A673 (cell line): Measurements from ENCODE around the gene NLGN4Y. TPM values are rescaled to one million over a fixed set of nuclear protein-coding genes. Genes with fewer than 3 reads are reported as not detected.

Experiments
- BruUV-seq: library from RNA; stranded (reverse); fragments of 400-500 nt; replicated peaks from 2 replicates; lab custom pipeline; 2021; lab: Mats Ljungman, UMichigan
- CTCF ChIA-PET: fragments of 300-600 bp; sonication (Branson Sonifier 250); formaldehyde crosslinking; loops from one replicate; lab custom pipeline; 2022; ENCODE audit warnings: antibody characterized with exemption; lab: Charles Lee
- POLR2A ChIA-PET: fragments of 300-600 bp; sonication (Branson Sonifier 250); formaldehyde crosslinking; loops from one replicate; lab custom pipeline; 2022; ENCODE audit warnings: antibody characterized with exemption; ENCODE audit not compliant: low non-redundant PET; lab: Charles Lee
- DNase-seq: peaks from one replicate; pipeline ENCODE4 v3.0.0-alpha.2; 2015; ENCODE audit warnings: low spot score
- H3K27ac ChIP-seq: fragments of 200-600 bp; sonication (generic); 2 replicates; pipeline ENCODE4 v1.5.1; 2016; ENCODE audit warnings: mixed run types, low read depth, mild to moderate bottlenecking, mixed read lengths, antibody characterized with exemption, low read length; ENCODE audit not compliant: poor library complexity, severe bottlenecking
- H3K27me3 ChIP-seq: fragments of 200-600 bp; sonication (generic); replicated peaks from 2 replicates; pipeline ENCODE4 v1.6.1; 2017; ENCODE audit warnings: mixed run types, low read depth, mild to moderate bottlenecking, mixed read lengths, antibody characterized with exemption, low read length; ENCODE audit not compliant: insufficient read depth, poor library complexity
- H3K36me3 ChIP-seq: fragments of 200-600 bp; sonication (generic); 2 replicates; pipeline ENCODE4 v1.6.1; 2016; ENCODE audit warnings: mixed run types, mild to moderate bottlenecking, mixed read lengths, antibody characterized with exemption, low read length; ENCODE audit not compliant: insufficient read depth, poor library complexity, severe bottlenecking
- H3K4me1 ChIP-seq: fragments of 200-600 bp; sonication (generic); 2 replicates; pipeline ENCODE4 v1.6.1; 2017; ENCODE audit warnings: mixed run types, mild to moderate bottlenecking, mixed read lengths, antibody characterized with exemption, low read length; ENCODE audit not compliant: insufficient read depth, poor library complexity, severe bottlenecking
- H3K4me3 ChIP-seq: fragments of 200-600 bp; sonication (generic); 2 replicates; pipeline ENCODE4 v1.5.1; 2016; ENCODE audit warnings: low read depth, mixed run types, mild to moderate bottlenecking, mixed read lengths, low read length; ENCODE audit not compliant: poor library complexity, severe bottlenecking
- H3K9me3 ChIP-seq: fragments of 200-600 bp; sonication (generic); 2 replicates; pipeline ENCODE4 v1.6.1; 2016; ENCODE audit warnings: mixed run types, low read depth, mild to moderate bottlenecking, mixed read lengths, antibody characterized with exemption, low read length; ENCODE audit not compliant: poor library complexity, severe bottlenecking
- EZH2 ChIP-seq: fragments of 200-600 bp; sonication (generic); IDR thresholded peaks from 2 replicates; pipeline ENCODE4 v1.6.1; 2017; ENCODE audit warnings: borderline replicate concordance, low read depth, mild to moderate bottlenecking, mixed read lengths, antibody characterized with exemption, low read length; ENCODE audit not compliant: poor library complexity, severe bottlenecking
- intact Hi-C: fragments of 100-400 bp; cut with micrococcal nuclease; formaldehyde crosslinking; loops from one replicate; pipeline ENCODE4 v1.10.0; 2022; ENCODE audit not compliant: unreplicated experiment
- total RNA-seq: library from RNA; stranded (reverse); gene quantifications from 2 replicates; pipeline ENCODE4 v1.2.3, GENCODE V29; 2021
- TF ChIP-seq, protein P1 (sequence below): fragments of 300-800, 200-600 bp; sonication (generic); conservative IDR thresholded peaks from 2 replicates; pipeline ENCODE4 v1.5.1; 2017; ENCODE audit warnings: low read depth, mild to moderate bottlenecking, antibody characterized with exemption, low read length, moderate library complexity, mixed read lengths

Gene NLGN4Y
- total RNA-seq, 1 experiment from 2014 or later: not detected

DNA sequence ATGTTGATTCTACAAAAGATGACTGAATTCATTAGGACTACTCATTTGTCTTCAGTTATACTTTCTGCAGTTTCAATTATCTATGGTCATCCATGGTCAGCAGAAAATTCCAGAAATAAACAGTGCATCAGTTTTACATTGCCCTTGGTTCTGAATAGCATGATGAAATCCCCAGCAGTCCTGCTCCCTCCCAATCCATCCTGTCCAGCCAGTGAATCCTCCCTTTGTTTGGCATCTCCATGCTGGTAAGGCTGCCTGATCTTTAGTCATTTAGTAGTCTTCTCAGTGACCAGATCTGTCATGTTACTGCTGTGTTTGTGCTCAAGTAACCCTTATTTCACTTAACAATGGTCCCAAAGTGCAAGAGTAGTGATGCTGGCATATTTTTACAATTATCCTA is 239.3 kb downstream of the NLGN4Y start:
- H3K4me3 ChIP-seq: no peak overlapping the region
- POLR2A ChIA-PET: no interaction called here
- TF ChIP-seq, protein P1, sequence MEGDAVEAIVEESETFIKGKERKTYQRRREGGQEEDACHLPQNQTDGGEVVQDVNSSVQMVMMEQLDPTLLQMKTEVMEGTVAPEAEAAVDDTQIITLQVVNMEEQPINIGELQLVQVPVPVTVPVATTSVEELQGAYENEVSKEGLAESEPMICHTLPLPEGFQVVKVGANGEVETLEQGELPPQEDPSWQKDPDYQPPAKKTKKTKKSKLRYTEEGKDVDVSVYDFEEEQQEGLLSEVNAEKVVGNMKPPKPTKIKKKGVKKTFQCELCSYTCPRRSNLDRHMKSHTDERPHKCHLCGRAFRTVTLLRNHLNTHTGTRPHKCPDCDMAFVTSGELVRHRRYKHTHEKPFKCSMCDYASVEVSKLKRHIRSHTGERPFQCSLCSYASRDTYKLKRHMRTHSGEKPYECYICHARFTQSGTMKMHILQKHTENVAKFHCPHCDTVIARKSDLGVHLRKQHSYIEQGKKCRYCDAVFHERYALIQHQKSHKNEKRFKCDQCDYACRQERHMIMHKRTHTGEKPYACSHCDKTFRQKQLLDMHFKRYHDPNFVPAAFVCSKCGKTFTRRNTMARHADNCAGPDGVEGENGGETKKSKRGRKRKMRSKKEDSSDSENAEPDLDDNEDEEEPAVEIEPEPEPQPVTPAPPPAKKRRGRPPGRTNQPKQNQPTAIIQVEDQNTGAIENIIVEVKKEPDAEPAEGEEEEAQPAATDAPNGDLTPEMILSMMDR: no peak
- no peak for TF ChIP-seq EZH2
- no peaks in the 10 kb centered on the region for H3K4me1 ChIP-seq
- no peaks in the 10 kb centered on the region for H3K27me3 ChIP-seq
- H3K27ac ChIP-seq: no peak overlapping the region
- DNase-seq: no peak
- intact Hi-C loops: no loop called here
- CTCF ChIA-PET: no interaction called here
- no peaks in the 10 kb centered on the region for H3K36me3 ChIP-seq
- no TSS peak for BruUV-seq
- H3K9me3 ChIP-seq: no peaks in the 10 kb centered on the region

DNA sequence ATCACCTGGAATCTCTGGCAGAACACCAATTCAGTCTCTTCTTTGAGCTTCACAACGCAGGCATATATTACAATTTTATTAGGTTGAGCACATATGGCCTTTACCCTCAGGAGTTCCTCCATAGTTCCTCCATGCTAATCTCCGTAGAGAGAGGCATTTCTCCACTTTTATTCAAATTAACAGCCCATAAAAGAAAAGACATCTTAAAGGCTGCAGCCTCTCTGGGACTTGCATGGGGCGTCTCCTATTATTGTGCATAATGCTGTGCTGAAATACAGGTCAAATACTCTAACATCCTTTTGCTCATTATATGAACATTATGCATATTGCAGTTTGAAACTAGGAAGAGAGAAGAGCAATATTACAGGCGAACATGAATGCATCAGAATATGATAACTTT is 253.9 kb downstream of the NLGN4Y start:
- CTCF ChIA-PET: no interaction called here
- no peaks in the 10 kb centered on the region for H3K4me1 ChIP-seq
- POLR2A ChIA-PET: no interaction called here
- no peak overlapping the region for H3K27ac ChIP-seq
- DNase-seq: no peak
- intact Hi-C loops: no loop called here
- TF ChIP-seq, protein P1: no peak
- TF ChIP-seq EZH2: no peak
- H3K27me3 ChIP-seq: no peaks in the 10 kb centered on the region
- H3K9me3 ChIP-seq: no peaks in the 10 kb centered on the region
- no peaks in the 10 kb centered on the region for H3K36me3 ChIP-seq
- no peak overlapping the region for H3K4me3 ChIP-seq
- no TSS peak for BruUV-seq

DNA sequence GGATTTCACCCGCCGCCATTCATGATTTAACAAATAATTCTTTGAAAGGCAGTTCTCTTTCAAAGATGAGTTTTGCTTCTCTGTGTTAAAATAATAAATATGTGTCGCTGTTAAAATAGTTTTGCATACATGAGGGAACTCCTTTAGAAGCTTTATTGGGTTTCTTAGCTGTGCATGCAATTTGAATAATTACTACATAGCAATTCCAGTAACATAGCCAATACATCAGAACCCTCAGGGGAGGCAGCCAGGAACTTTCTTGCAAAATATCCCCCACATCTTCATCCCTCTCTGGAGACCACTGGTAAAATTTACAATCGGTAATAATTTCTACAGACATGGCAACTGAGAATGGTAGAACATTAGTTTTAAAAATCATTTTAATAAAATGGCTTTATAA is 268.8 kb downstream of the NLGN4Y start:
- CTCF ChIA-PET: no interaction called here
- TF ChIP-seq, protein P1: no peak
- no peak for TF ChIP-seq EZH2

More for the DNA sequence above, 268.8 kb downstream of the NLGN4Y start:
- Histone ChIP-seq H3K4me1 (no peaks in the 10 kb centered on the region), H3K27ac (no peak overlapping the region), H3K4me3 (no peak overlapping the region), H3K27me3 (no peaks in the 10 kb centered on the region), H3K9me3 (no peaks in the 10 kb centered on the region), H3K36me3 (no peaks in the 10 kb centered on the region)
- BruUV-seq: no TSS peak
- POLR2A ChIA-PET: no interaction called here
- DNase-seq: no peak
- intact Hi-C loops: no loop called here
